KMS-11 (cell line): ENCODE data around the gene RAPGEF6.

Experiments
- H2AFZ ChIP-seq: fragments of 200-600 bp; sonication (generic); 2 replicates; pipeline ENCODE4 v1.6.1; 2016; ENCODE audit warnings: antibody characterized with exemption, mixed run types, low read depth
- H3K27ac ChIP-seq: fragments of 200-600 bp; sonication (generic); 2 replicates; pipeline ENCODE4 v1.6.1; 2016; ENCODE audit warnings: mild to moderate bottlenecking, mixed run types
- H3K27me3 ChIP-seq: fragments of 200-600 bp; sonication (generic); 2 replicates; pipeline ENCODE4 v1.6.1; 2017; ENCODE audit warnings: mild to moderate bottlenecking, low read depth, mixed run types, moderate library complexity; ENCODE audit not compliant: insufficient read depth
- H3K36me3 ChIP-seq: fragments of 200-600 bp; sonication (generic); 2 replicates; pipeline ENCODE4 v1.6.1; 2017; ENCODE audit warnings: mild to moderate bottlenecking, mixed run types; ENCODE audit not compliant: insufficient read depth
- H3K4me1 ChIP-seq: fragments of 200-600 bp; sonication (generic); 2 replicates; pipeline ENCODE4 v1.6.1; 2016; ENCODE audit warnings: mild to moderate bottlenecking, low read depth, mixed run types; ENCODE audit not compliant: poor library complexity, severe bottlenecking
- H3K4me2 ChIP-seq: fragments of 200-600 bp; sonication (generic); 2 replicates; pipeline ENCODE4 v1.7.0; 2016; ENCODE audit warnings: mild to moderate bottlenecking, mixed run types
- H3K4me3 ChIP-seq: fragments of 200-600 bp; sonication (generic); IDR thresholded peaks from 2 replicates; pipeline ENCODE4 v1.6.1; 2017; ENCODE audit warnings: low read depth, low read length, mixed read lengths; ENCODE audit not compliant: insufficient read depth
- H3K79me2 ChIP-seq: fragments of 200-600 bp; sonication (generic); 2 replicates; pipeline ENCODE4 v1.6.1; 2016; ENCODE audit warnings: low read depth, mixed run types; ENCODE audit not compliant: insufficient read depth
- H3K9ac ChIP-seq: fragments of 200-600 bp; sonication (generic); 2 replicates; pipeline ENCODE4 v1.6.1; 2016; ENCODE audit warnings: mild to moderate bottlenecking, mixed run types
- H4K20me1 ChIP-seq: fragments of 200-600 bp; sonication (generic); 2 replicates; pipeline ENCODE4 v1.6.1; 2016; ENCODE audit warnings: mild to moderate bottlenecking, mixed run types; ENCODE audit not compliant: insufficient read depth
- CTCF ChIP-seq: fragments of 200-600 bp; sonication (generic); conservative IDR thresholded peaks from 2 replicates; pipeline ENCODE4 v1.6.1; 2017; ENCODE audit warnings: low read depth, mild to moderate bottlenecking, antibody characterized with exemption, low read length, moderate library complexity, mixed read lengths

The RAPGEF6 gene

GRCh38 chr5:131430794-131431193, 204.2 kb downstream of the RAPGEF6 start:
- H3K4me2 ChIP-seq = no peak overlapping the region
- H3K4me3 ChIP-seq = no peak overlapping the region
- no peak overlapping the region for H2AFZ ChIP-seq
- no peaks in the 10 kb centered on the region for H3K79me2 ChIP-seq
- H3K4me1 ChIP-seq = no peaks in the 10 kb centered on the region
- H3K27ac ChIP-seq = no peak overlapping the region
- H3K9ac ChIP-seq = no peak overlapping the region
- no peaks in the 10 kb centered on the region for H3K27me3 ChIP-seq
- H3K36me3 ChIP-seq = peaks cover 10% of the 10 kb centered on the region; the same call in 1 of the 2 replicates
- no peaks in the 10 kb centered on the region for H4K20me1 ChIP-seq
- TF ChIP-seq CTCF = no peak

DNA sequence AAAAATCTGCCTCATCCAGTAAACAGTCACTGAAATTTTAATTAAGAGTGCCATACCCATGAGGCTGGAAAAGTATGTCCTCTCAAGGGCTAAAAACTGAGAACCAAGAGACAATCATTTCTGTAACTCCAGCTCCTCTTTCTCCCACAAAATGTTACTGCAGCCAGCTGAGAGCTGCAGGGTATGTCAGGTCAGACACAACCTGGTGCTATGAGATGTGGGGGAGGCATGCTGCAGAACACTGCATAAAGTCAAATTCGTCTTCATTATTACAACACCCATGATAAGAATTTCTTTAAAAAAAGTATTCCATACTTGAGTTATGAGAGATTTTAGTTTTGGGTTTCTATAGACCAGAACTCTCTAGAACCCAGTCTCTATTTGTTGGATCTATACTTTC, 209.0 kb downstream of the RAPGEF6 start:
- no peak overlapping the region for H3K9ac ChIP-seq
- no peaks in the 10 kb centered on the region for H3K27me3 ChIP-seq
- H3K79me2 ChIP-seq = no peaks in the 10 kb centered on the region
- H3K4me1 ChIP-seq = no peaks in the 10 kb centered on the region
- no peak overlapping the region for H3K4me3 ChIP-seq
- no peaks in the 10 kb centered on the region for H4K20me1 ChIP-seq
- TF ChIP-seq CTCF = no peak
- no peak overlapping the region for H2AFZ ChIP-seq
- H3K27ac ChIP-seq = no peak overlapping the region
- peaks cover 6% of the 10 kb centered on the region; the same call in 1 of the 2 replicates for H3K36me3 ChIP-seq
- H3K4me2 ChIP-seq = no peak overlapping the region

GRCh38 chr5:131423056-131423455, 212.0 kb downstream of the RAPGEF6 start:
- peak; percentile 70 for TF ChIP-seq CTCF
- Histone ChIP-seq H3K27ac (no peak overlapping the region), H2AFZ (no peak overlapping the region), H3K79me2 (no peaks in the 10 kb centered on the region), H3K4me2 (no peak overlapping the region), H4K20me1 (no peaks in the 10 kb centered on the region), H3K27me3 (no peaks in the 10 kb centered on the region), H3K4me1 (no peaks in the 10 kb centered on the region), H3K4me3 (no peak overlapping the region), H3K36me3 (no peaks in the 10 kb centered on the region), H3K9ac (no peak overlapping the region)

- no peak overlapping the region for H2AFZ ChIP-seq
- TF ChIP-seq CTCF = no peak
- no peaks in the 10 kb centered on the region for H3K27me3 ChIP-seq
- H3K9ac ChIP-seq = no peak overlapping the region
- no peaks in the 10 kb centered on the region for H4K20me1 ChIP-seq
- H3K4me3 ChIP-seq = no peak overlapping the region
- H3K36me3 ChIP-seq = no peaks in the 10 kb centered on the region
- peaks cover 14% of the 10 kb centered on the region for H3K4me1 ChIP-seq
- H3K4me2 ChIP-seq = no peak overlapping the region
- H3K79me2 ChIP-seq = no peaks in the 10 kb centered on the region
- H3K27ac ChIP-seq = no peak overlapping the region
Measured at GRCh38 chr5:131419877-131420276, 215.2 kb downstream of the RAPGEF6 start.

- H3K4me1 ChIP-seq = peaks cover 14% of the 10 kb centered on the region
- H3K36me3 ChIP-seq = no peaks in the 10 kb centered on the region
- TF ChIP-seq CTCF = no peak
- no peaks in the 10 kb centered on the region for H3K27me3 ChIP-seq
- no peak overlapping the region for H3K4me3 ChIP-seq
- no peaks in the 10 kb centered on the region for H4K20me1 ChIP-seq
- H3K9ac ChIP-seq = no peak overlapping the region
- H2AFZ ChIP-seq = no peak overlapping the region
- H3K27ac ChIP-seq = no peak overlapping the region
- no peaks in the 10 kb centered on the region for H3K79me2 ChIP-seq
- H3K4me2 ChIP-seq = no peak overlapping the region
Measured at GRCh38 chr5:131418846-131419245, 216.2 kb downstream of the RAPGEF6 start.
